HepG2 (cell line): ENCODE results near the gene ZNFX1. TPM values are rescaled to one million over a fixed set of nuclear protein-coding genes. Genes with fewer than 3 reads are reported as not detected.
A peak's percentile ranks its signal among the peaks of the same experiment; 100 is the strongest.

Source experiments
- AGO2 ChIP-seq: fragments of 200-400 bp; formaldehyde crosslinking; optimal IDR thresholded peaks from 2 replicates; pipeline ENCODE3; 2017; ENCODE audit warnings: mild to moderate bottlenecking, low read depth, low read length, moderate library complexity
- BCL3 ChIP-seq: sonication (generic); formaldehyde crosslinking; IDR thresholded peaks from 2 replicates; pipeline ENCODE4 v1.5.1; 2020; ENCODE audit warnings: mild to moderate bottlenecking, missing genetic modification reagents, moderate library complexity
- CREB1 ChIP-seq, 2 experiments: fragments of 450-650 bp in 1 of 2; IDR thresholded peaks; 2 replicates each; pipeline ENCODE4 v1.6.1; 2016 to 2017; ENCODE audit warnings: control low read depth in 1 of 2, mild to moderate bottlenecking in 1 of 2, missing compliant biosample characterization in 1 of 2, missing genetic modification characterization in 1 of 2
- FUBP1 ChIP-seq: sonication (generic); formaldehyde crosslinking; IDR thresholded peaks from 2 replicates; pipeline ENCODE4 v1.5.1; 2020; ENCODE audit warnings: missing genetic modification reagents, mild to moderate bottlenecking, borderline replicate concordance
- HMGXB4 ChIP-seq, 2 experiments: sonication (generic) in 1 of 2; formaldehyde crosslinking in 1 of 2; IDR thresholded peaks; 2 replicates each; pipeline versions ENCODE4 v1.4.0 to v1.6.1; 2018 to 2020; ENCODE audit warnings: missing genetic modification reagents in 2 of 2, borderline replicate concordance in 1 of 2, low read depth in 1 of 2, mild to moderate bottlenecking in 1 of 2, missing biosample characterization in 1 of 2
- NR2F2 ChIP-seq: IDR thresholded peaks from 2 replicates; pipeline ENCODE4 v1.6.1; 2012; ENCODE audit warnings: low read depth, inconsistent platforms, borderline replicate concordance
- REPIN1 ChIP-seq: sonication (generic); formaldehyde crosslinking; IDR thresholded peaks from 2 replicates; pipeline ENCODE4 v1.8.0; 2022; ENCODE audit warnings: missing genetic modification reagents, low read depth, mild to moderate bottlenecking, borderline replicate concordance
- REXO4 ChIP-seq: sonication (generic); formaldehyde crosslinking; IDR thresholded peaks from 2 replicates; pipeline ENCODE4 v1.8.0; 2022; ENCODE audit warnings: missing genetic modification reagents, mild to moderate bottlenecking, borderline replicate concordance
- RFXAP ChIP-seq: sonication (generic); formaldehyde crosslinking; IDR thresholded peaks from 2 replicates; pipeline ENCODE4 v1.4.0; 2020; ENCODE audit warnings: missing genetic modification reagents, borderline replicate concordance
- SSRP1 ChIP-seq: IDR thresholded peaks from 2 replicates; pipeline ENCODE4 v1.6.1; 2016; ENCODE audit warnings: control low read depth
- SUZ12 ChIP-seq: fragments of 150-350 bp; IDR thresholded peaks from 2 replicates; pipeline ENCODE4 v1.6.1; 2014; ENCODE audit warnings: low read depth, low read length
- TMF1 ChIP-seq: sonication (generic); formaldehyde crosslinking; IDR thresholded peaks from 2 replicates; pipeline ENCODE4 v1.8.1; 2022; ENCODE audit warnings: low read depth, missing genetic modification reagents
- ZBTB25 ChIP-seq: IDR thresholded peaks from 2 replicates; pipeline ENCODE4 v1.6.1; 2018; ENCODE audit warnings: missing genetic modification reagents
- ZBTB46 ChIP-seq: sonication (generic); formaldehyde crosslinking; IDR thresholded peaks from 2 replicates; pipeline ENCODE4 v1.4.0; 2020; ENCODE audit warnings: mild to moderate bottlenecking, missing genetic modification reagents, borderline replicate concordance
- ZNF3 ChIP-seq: IDR thresholded peaks from 2 replicates; pipeline ENCODE4 v1.7.0; 2017; ENCODE audit warnings: inconsistent platforms
- ZNF34 ChIP-seq: sonication (generic); formaldehyde crosslinking; IDR thresholded peaks from 2 replicates; pipeline ENCODE4 v1.4.0; 2020; ENCODE audit warnings: mild to moderate bottlenecking, missing genetic modification reagents, borderline replicate concordance
- ZNF510 ChIP-seq: sonication (generic); formaldehyde crosslinking; IDR thresholded peaks from 2 replicates; pipeline ENCODE4 v1.4.0; 2020; ENCODE audit warnings: low read depth, mild to moderate bottlenecking, missing genetic modification reagents
- ZNF570 ChIP-seq: sonication (generic); formaldehyde crosslinking; IDR thresholded peaks from 2 replicates; pipeline ENCODE4 v1.4.0; 2020; ENCODE audit warnings: mild to moderate bottlenecking, missing genetic modification reagents, borderline replicate concordance
- ZNF777 ChIP-seq: sonication (generic); formaldehyde crosslinking; IDR thresholded peaks from 2 replicates; pipeline ENCODE4 v1.4.0; 2020; ENCODE audit warnings: missing genetic modification reagents
- ZSCAN12 ChIP-seq: sonication (generic); formaldehyde crosslinking; IDR thresholded peaks from 2 replicates; pipeline ENCODE4 v1.9.0; 2021; ENCODE audit warnings: mild to moderate bottlenecking, missing genetic modification reagents
- polyA plus RNA-seq, 8 experiments: library from polyadenylated mRNA; depleted of rRNA in 3 of 8; stranded (reverse) in 7 of 8; unstranded in 1 of 8; fragments of >200 nt; fragmentation: Illumina TruSeq in 4 of 8; extraction: Trizol in 4 of 8; gene quantifications; 2 replicates each; pipeline versions ENCODE4 v1.2.1 to v1.2.3, GENCODE V29; 2011 to 2016; ENCODE audit warnings: low read depth in 4 of 8, missing spikeins in 1 of 8, mixed read lengths in 1 of 8; ENCODE audit not compliant: insufficient read depth in 1 of 8
- total RNA-seq, 5 experiments: library from RNA; depleted of rRNA; stranded (reverse); fragments of >200 nt; fragmentation: Illumina TruSeq; extraction: Trizol; gene quantifications; 2 replicates each; pipeline ENCODE4 v1.2.3, GENCODE V29; 2016; ENCODE audit warnings: low read depth in 1 of 5

The ZNFX1 gene
- total and polyA plus RNA-seq, 2 of the 13 experiments (the other 11 are each of a cell fraction or from before 2014, with no cell fraction given), result 2.9 to 11.1 TPM

- peak; percentile 33; the same call in 1 of the 2 replicates for TF ChIP-seq BCL3
- TF ChIP-seq ZNF570, result 0 out of 2 replicates have a peak, but pooled peaks have one; percentile 59
- no peak for TF ChIP-seq TMF1
- 0 out of 2 replicates have a peak, but pooled peaks have one; percentile 4 for TF ChIP-seq ZNF777 (CRISPR knock-in tag)
- no peak for TF ChIP-seq SUZ12
- 0 out of 2 replicates have a peak, but pooled peaks have one; percentile 14 for TF ChIP-seq ZNF510 (CRISPR knock-in tag)
- TF ChIP-seq HMGXB4 (CRISPR knock-in tag; IDR thresholded peaks at IDR 0.05; ENCODE audit: borderline replicate concordance in 1 of 2, low read depth in 1 of 2), result no peak
- 0 out of 2 replicates have a peak, but pooled peaks have one; percentile 20 for TF ChIP-seq REPIN1
- TF ChIP-seq ZBTB46, result 0 out of 2 replicates have a peak, but pooled peaks have one; percentile 39
- TF ChIP-seq ZSCAN12, result no peak
- TF ChIP-seq ZBTB25 (CRISPR knock-in tag), result no peak
- 0 out of 2 replicates have a peak, but pooled peaks have one; percentile 36 for TF ChIP-seq NR2F2
- 0 out of 2 replicates have a peak, but pooled peaks have one; percentile 8 for TF ChIP-seq RFXAP (CRISPR knock-in tag)
- TF ChIP-seq REXO4 (CRISPR knock-in tag), result 0 out of 2 replicates have a peak, but pooled peaks have one; percentile 35
- TF ChIP-seq SSRP1 (CRISPR knock-in tag), result peak; percentile 90; the same call in 1 of the 2 replicates
- no peak for TF ChIP-seq FUBP1
- TF ChIP-seq AGO2, result peak; percentile 72
- no peak for TF ChIP-seq ZNF3 (CRISPR knock-in tag)
- TF ChIP-seq ZNF34, result no peak
- no peak for TF ChIP-seq CREB1 (IDR thresholded peaks at IDR 0.05)
- 0 out of 2 replicates have a peak, but pooled peaks have one; percentile 8 for TF ChIP-seq CREB1 (CRISPR knock-in tag; IDR thresholded peaks at IDR 0.05)
These were observed 12.8 kb upstream of the ZNFX1 start (continued) for GRCh38 chr20:49290608-49291191.
